Measurements from ENCODE around the gene CEP170B.

DNA sequence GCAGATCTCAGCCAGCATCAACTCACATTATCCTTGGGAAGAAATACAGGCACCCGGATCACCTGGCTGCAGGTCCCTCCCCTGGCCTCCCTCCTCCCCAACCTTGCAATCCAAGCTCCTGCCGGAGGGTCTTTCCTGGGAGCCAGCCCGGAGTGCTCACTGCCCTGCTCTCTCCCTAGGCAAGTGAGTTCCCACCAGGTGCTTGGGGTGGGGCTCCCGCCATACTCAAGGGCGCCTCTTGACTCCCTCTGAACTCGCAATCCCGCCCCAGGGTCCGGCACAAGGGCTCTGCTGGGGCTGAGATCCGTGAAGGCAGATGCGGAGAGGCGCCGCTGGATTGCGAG is 1.2 kb upstream of the CEP170B start:
- TF ChIP-seq ZFP30 (CRISPR knock-in tag; IDR thresholded peaks at IDR 0.05): no peak
- TF ChIP-seq BACH2 (CRISPR knock-in tag; IDR thresholded peaks at IDR 0.05; ENCODE audit: borderline replicate concordance): no peak
- TF ChIP-seq, protein P1, sequence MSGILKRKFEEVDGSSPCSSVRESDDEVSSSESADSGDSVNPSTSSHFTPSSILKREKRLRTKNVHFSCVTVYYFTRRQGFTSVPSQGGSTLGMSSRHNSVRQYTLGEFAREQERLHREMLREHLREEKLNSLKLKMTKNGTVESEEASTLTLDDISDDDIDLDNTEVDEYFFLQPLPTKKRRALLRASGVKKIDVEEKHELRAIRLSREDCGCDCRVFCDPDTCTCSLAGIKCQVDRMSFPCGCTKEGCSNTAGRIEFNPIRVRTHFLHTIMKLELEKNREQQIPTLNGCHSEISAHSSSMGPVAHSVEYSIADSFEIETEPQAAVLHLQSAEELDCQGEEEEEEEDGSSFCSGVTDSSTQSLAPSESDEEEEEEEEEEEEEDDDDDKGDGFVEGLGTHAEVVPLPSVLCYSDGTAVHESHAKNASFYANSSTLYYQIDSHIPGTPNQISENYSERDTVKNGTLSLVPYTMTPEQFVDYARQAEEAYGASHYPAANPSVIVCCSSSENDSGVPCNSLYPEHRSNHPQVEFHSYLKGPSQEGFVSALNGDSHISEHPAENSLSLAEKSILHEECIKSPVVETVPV (CRISPR knock-in tag; IDR thresholded peaks at IDR 0.05): no peak
- no peak for TF ChIP-seq CSDC2 (CRISPR knock-in tag; IDR thresholded peaks at IDR 0.05)
- TF ChIP-seq, protein P2, sequence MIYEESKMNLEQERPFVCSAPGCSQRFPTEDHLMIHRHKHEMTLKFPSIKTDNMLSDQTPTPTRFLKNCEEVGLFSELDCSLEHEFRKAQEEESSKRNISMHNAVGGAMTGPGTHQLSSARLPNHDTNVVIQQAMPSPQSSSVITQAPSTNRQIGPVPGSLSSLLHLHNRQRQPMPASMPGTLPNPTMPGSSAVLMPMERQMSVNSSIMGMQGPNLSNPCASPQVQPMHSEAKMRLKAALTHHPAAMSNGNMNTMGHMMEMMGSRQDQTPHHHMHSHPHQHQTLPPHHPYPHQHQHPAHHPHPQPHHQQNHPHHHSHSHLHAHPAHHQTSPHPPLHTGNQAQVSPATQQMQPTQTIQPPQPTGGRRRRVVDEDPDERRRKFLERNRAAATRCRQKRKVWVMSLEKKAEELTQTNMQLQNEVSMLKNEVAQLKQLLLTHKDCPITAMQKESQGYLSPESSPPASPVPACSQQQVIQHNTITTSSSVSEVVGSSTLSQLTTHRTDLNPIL (CRISPR knock-in tag; IDR thresholded peaks at IDR 0.05; ENCODE audit: low read depth): no peak
- TF ChIP-seq RARB (CRISPR knock-in tag; IDR thresholded peaks at IDR 0.05): no peak
- no peak for TF ChIP-seq ZNF8 (CRISPR knock-in tag; IDR thresholded peaks at IDR 0.05)
- TF ChIP-seq ESRRG (CRISPR knock-in tag; IDR thresholded peaks at IDR 0.05): no peak
- TF ChIP-seq ZNF70 (CRISPR knock-in tag; IDR thresholded peaks at IDR 0.05): no peak
- TF ChIP-seq SNAI2 (CRISPR knock-in tag; IDR thresholded peaks at IDR 0.05): no peak
- no peak for TF ChIP-seq PPARA (CRISPR knock-in tag; IDR thresholded peaks at IDR 0.05; ENCODE audit: borderline replicate concordance)

Data from SK-N-SH treated with all-trans-retinoic acid at 6 μM for 48 hours (cell line).